MM.1S (cell line): ENCODE measurements around the gene TAPT1.

Experiments used
- DNase-seq: peaks from one replicate; pipeline ENCODE4 v3.0.0-alpha.2; 2015
- H2AFZ ChIP-seq: fragments of 300-600 bp; sonication (generic); 2 replicates; pipeline ENCODE4 v1.6.0; 2016; ENCODE audit warnings: antibody characterized with exemption, low read length
- H3F3A ChIP-seq: fragments of 300-600 bp; sonication (generic); 2 replicates; pipeline ENCODE4 v1.6.1; 2016; ENCODE audit warnings: mild to moderate bottlenecking, antibody characterized with exemption, low read length, moderate library complexity, mixed read lengths; ENCODE audit not compliant: insufficient read depth
- H3K27ac ChIP-seq: fragments of 300-600 bp; sonication (generic); 2 replicates; pipeline ENCODE4 v1.5.1; 2016; ENCODE audit warnings: mild to moderate bottlenecking, low read length
- H3K27me3 ChIP-seq: fragments of 300-600 bp; sonication (generic); replicated peaks from 2 replicates; pipeline ENCODE4 v1.6.0; 2016; ENCODE audit warnings: low read length; ENCODE audit not compliant: insufficient read depth
- H3K36me3 ChIP-seq: fragments of 300-600 bp; sonication (generic); replicated peaks from 2 replicates; pipeline ENCODE4 v1.6.1; 2016; ENCODE audit warnings: mild to moderate bottlenecking, low read length, mixed read lengths; ENCODE audit not compliant: insufficient read depth
- H3K4me1 ChIP-seq: fragments of 300-600 bp; sonication (generic); 2 replicates; pipeline ENCODE4 v1.6.1; 2016; ENCODE audit warnings: low read length, mixed read lengths
- H3K4me2 ChIP-seq: fragments of 300-600 bp; sonication (generic); 2 replicates; pipeline ENCODE4 v1.6.0; 2016; ENCODE audit warnings: low read depth, low read length
- H3K4me3 ChIP-seq: fragments of 300-600 bp; sonication (generic); 2 replicates; pipeline ENCODE4 v1.5.1; 2016; ENCODE audit warnings: low read length, mixed read lengths
- H3K79me2 ChIP-seq: fragments of 300-600 bp; sonication (generic); 2 replicates; pipeline ENCODE4 v1.6.1; 2016; ENCODE audit warnings: mixed run types, low read length, mixed read lengths
- H3K9ac ChIP-seq: fragments of 300-600 bp; sonication (generic); 2 replicates; pipeline ENCODE4 v1.6.1; 2016; ENCODE audit warnings: low read length, mixed read lengths
- H3K9me2 ChIP-seq: fragments of 300-600 bp; sonication (generic); replicated peaks from 2 replicates; pipeline ENCODE4 v1.6.1; 2016; ENCODE audit warnings: mild to moderate bottlenecking, low read length, mixed read lengths; ENCODE audit not compliant: insufficient read depth
- H3K9me3 ChIP-seq: fragments of 300-600 bp; sonication (generic); replicated peaks from 2 replicates; pipeline ENCODE4 v1.6.1; 2016; ENCODE audit warnings: mild to moderate bottlenecking, low read length, mixed read lengths; ENCODE audit not compliant: insufficient read depth
- H4K20me1 ChIP-seq: fragments of 300-600 bp; sonication (generic); 2 replicates; pipeline ENCODE4 v1.6.1; 2016; ENCODE audit warnings: mild to moderate bottlenecking, low read length, moderate library complexity, mixed read lengths; ENCODE audit not compliant: insufficient read depth
- CTCF ChIP-seq: fragments of 300-600 bp; sonication (generic); IDR thresholded peaks from 2 replicates; pipeline ENCODE4 v1.5.1; 2016; ENCODE audit warnings: antibody characterized with exemption, low read length, mixed read lengths
- EZH2 ChIP-seq: fragments of 300-600 bp; sonication (generic); optimal IDR thresholded peaks from 2 replicates; pipeline ENCODE3; 2017; ENCODE audit warnings: low read depth, mild to moderate bottlenecking, antibody characterized with exemption, low read length, mixed read lengths
- EZH2phosphoT487 ChIP-seq: fragments of 300-600 bp; sonication (generic); IDR thresholded peaks from 2 replicates; pipeline ENCODE4 v1.6.1; 2018; ENCODE audit warnings: antibody characterized with exemption, low read length

The TAPT1 gene

GRCh38 chr4:16165931-16166330 lies 60.3 kb downstream of the TAPT1 start:
- no peaks in the 10 kb centered on the region for H3K79me2 ChIP-seq
- no peaks in the 10 kb centered on the region for H4K20me1 ChIP-seq
- H3K4me1 ChIP-seq, result no peaks in the 10 kb centered on the region
- no peaks in the 10 kb centered on the region for H3K36me3 ChIP-seq
- H3K9ac ChIP-seq, result no peak overlapping the region
- H3K27ac ChIP-seq, result no peak overlapping the region
- no peaks in the 10 kb centered on the region for H3K9me2 ChIP-seq
- no peaks in the 10 kb centered on the region for H3F3A ChIP-seq
- TF ChIP-seq CTCF (no peak), EZH2 (no peak), EZH2phosphoT487 (no peak)
- H3K4me2 ChIP-seq, result no peak overlapping the region
- H2AFZ ChIP-seq, result no peak overlapping the region
- no peaks in the 10 kb centered on the region for H3K27me3 ChIP-seq
- no peak for DNase-seq
- no peaks in the 10 kb centered on the region for H3K9me3 ChIP-seq
- H3K4me3 ChIP-seq, result no peak overlapping the region

- no peaks in the 10 kb centered on the region for H3K9me3 ChIP-seq
- H3K4me2 ChIP-seq, result no peak overlapping the region
- no peaks in the 10 kb centered on the region for H3K9me2 ChIP-seq
- H3K9ac ChIP-seq, result no peak overlapping the region
- H3F3A ChIP-seq, result no peaks in the 10 kb centered on the region
- no peak for DNase-seq
- H3K27me3 ChIP-seq, result no peaks in the 10 kb centered on the region
- no peaks in the 10 kb centered on the region for H4K20me1 ChIP-seq
- no peak overlapping the region for H3K4me3 ChIP-seq
- no peaks in the 10 kb centered on the region for H3K4me1 ChIP-seq
- no peak overlapping the region for H3K27ac ChIP-seq
- H3K36me3 ChIP-seq, result no peaks in the 10 kb centered on the region
- no peaks in the 10 kb centered on the region for H3K79me2 ChIP-seq
- no peak for TF ChIP-seq EZH2phosphoT487
- TF ChIP-seq CTCF, result no peak
- no peak for TF ChIP-seq EZH2
- no peak overlapping the region for H2AFZ ChIP-seq
Observed at GRCh38 chr4:16162891-16163290, 63.4 kb downstream of the TAPT1 start.

- no peaks in the 10 kb centered on the region for H4K20me1 ChIP-seq
- no peak overlapping the region for H3K27ac ChIP-seq
- H3K9me2 ChIP-seq, result no peaks in the 10 kb centered on the region
- no peaks in the 10 kb centered on the region for H3F3A ChIP-seq
- no peaks in the 10 kb centered on the region for H3K79me2 ChIP-seq
- no peak for DNase-seq
- H2AFZ ChIP-seq, result no peak overlapping the region
- H3K4me1 ChIP-seq, result no peaks in the 10 kb centered on the region
- no peak overlapping the region for H3K4me2 ChIP-seq
- H3K9ac ChIP-seq, result no peak overlapping the region
- H3K36me3 ChIP-seq, result no peaks in the 10 kb centered on the region
- H3K9me3 ChIP-seq, result no peaks in the 10 kb centered on the region
- no peak for TF ChIP-seq EZH2phosphoT487
- no peak for TF ChIP-seq CTCF
- TF ChIP-seq EZH2, result no peak
- no peak overlapping the region for H3K4me3 ChIP-seq
- no peaks in the 10 kb centered on the region for H3K27me3 ChIP-seq
Observed at GRCh38 chr4:16161851-16162408, 64.3 kb downstream of the TAPT1 start.
